ENCODE measurements around the gene DLK2.

GRCh38 chr6:43447604-43448003, 7.7 kb downstream of the DLK2 start:
- no peak for TF ChIP-seq NFYB (CRISPR knock-in tag; IDR thresholded peaks at IDR 0.05)
- TF ChIP-seq MTF1 (CRISPR knock-in tag; IDR thresholded peaks at IDR 0.05), result no peak
- no peak for TF ChIP-seq POLR2AphosphoS5 (IDR thresholded peaks at IDR 0.05; ENCODE audit: low read depth, low read length)
- TF ChIP-seq SMAD3 (CRISPR knock-in tag; IDR thresholded peaks at IDR 0.05), result no peak
- TF ChIP-seq ASH2L (IDR thresholded peaks at IDR 0.05; ENCODE audit: insufficient read length, low read depth, low read length), result no peak
